IMR-90 (cell line): ENCODE measurements around the gene HAUS7.

Experiments
- CEBPB ChIP-seq: IDR thresholded peaks from 2 replicates; pipeline ENCODE4 v1.6.1; 2012; ENCODE audit warnings: low read depth, low read length, improper control_type of control experiment
- CHD1 ChIP-seq: IDR thresholded peaks from 2 replicates; pipeline ENCODE4 v1.6.1; 2012; ENCODE audit warnings: low read depth, low read length, improper control_type of control experiment
- MAZ ChIP-seq: IDR thresholded peaks from 2 replicates; pipeline ENCODE4 v1.6.1; 2012; ENCODE audit warnings: low read depth, mild to moderate bottlenecking, low read length, improper control_type of control experiment, moderate library complexity, borderline replicate concordance
- MXI1 ChIP-seq: IDR thresholded peaks from 2 replicates; pipeline ENCODE4 v1.6.1; 2012; ENCODE audit warnings: low read depth, mild to moderate bottlenecking, low read length, moderate library complexity, borderline replicate concordance
- POLR2A ChIP-seq: IDR thresholded peaks from 2 replicates; pipeline ENCODE4 v1.6.1; 2012; ENCODE audit warnings: mild to moderate bottlenecking, low read depth, low read length
- RCOR1 ChIP-seq: IDR thresholded peaks from 2 replicates; pipeline ENCODE4 v1.6.1; 2012; ENCODE audit warnings: mild to moderate bottlenecking, low read length, improper control_type of control experiment; ENCODE audit not compliant: insufficient replicate concordance
- RFX5 ChIP-seq: IDR thresholded peaks from 2 replicates; pipeline ENCODE4 v1.8.0; 2012; ENCODE audit warnings: low read depth, mild to moderate bottlenecking, low read length, moderate library complexity
- SMC3 ChIP-seq: fragments of 150-350 bp; IDR thresholded peaks from 2 replicates; pipeline ENCODE4 v1.6.1; 2016; ENCODE audit warnings: low read depth, mild to moderate bottlenecking, antibody characterized with exemption, low read length, moderate library complexity
- TF ChIP-seq, protein P1 (sequence below): conservative IDR thresholded peaks from 2 replicates; pipeline ENCODE4 v1.5.1; 2012; ENCODE audit warnings: mild to moderate bottlenecking, low read depth, low read length, improper control_type of control experiment
- TF ChIP-seq, protein P2 (sequence below): fragments of 150-350 bp; IDR thresholded peaks from 2 replicates; pipeline ENCODE4 v1.6.1; 2017; ENCODE audit warnings: mild to moderate bottlenecking, antibody characterized with exemption, low read length, low read depth

DNA sequence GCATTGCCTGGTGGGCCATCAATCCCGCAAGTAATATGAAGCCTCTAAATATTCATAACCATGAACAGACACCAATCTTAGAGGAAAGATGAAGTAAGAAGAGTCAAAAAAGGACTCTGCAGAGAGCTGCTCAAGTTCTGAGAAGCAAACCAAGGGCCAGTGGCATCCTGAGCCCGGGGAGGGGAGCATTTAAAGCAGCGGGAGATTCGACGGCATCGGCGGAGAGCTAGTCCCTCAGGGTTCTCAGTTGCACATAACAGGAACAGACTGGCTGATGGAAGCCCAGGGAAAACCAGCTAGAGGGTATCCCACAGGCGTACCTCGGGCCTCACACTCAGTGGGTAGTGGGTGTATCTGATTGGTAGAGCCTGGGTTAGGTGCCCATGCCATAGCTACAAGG is 64.4 kb downstream of the HAUS7 start:
- TF ChIP-seq CHD1 (no peak), CEBPB (no peak), POLR2A (no peak), RFX5 (no peak), MAZ (no peak), RCOR1 (no peak), MXI1 (no peak), SMC3 (no peak)
- TF ChIP-seq, protein P1, sequence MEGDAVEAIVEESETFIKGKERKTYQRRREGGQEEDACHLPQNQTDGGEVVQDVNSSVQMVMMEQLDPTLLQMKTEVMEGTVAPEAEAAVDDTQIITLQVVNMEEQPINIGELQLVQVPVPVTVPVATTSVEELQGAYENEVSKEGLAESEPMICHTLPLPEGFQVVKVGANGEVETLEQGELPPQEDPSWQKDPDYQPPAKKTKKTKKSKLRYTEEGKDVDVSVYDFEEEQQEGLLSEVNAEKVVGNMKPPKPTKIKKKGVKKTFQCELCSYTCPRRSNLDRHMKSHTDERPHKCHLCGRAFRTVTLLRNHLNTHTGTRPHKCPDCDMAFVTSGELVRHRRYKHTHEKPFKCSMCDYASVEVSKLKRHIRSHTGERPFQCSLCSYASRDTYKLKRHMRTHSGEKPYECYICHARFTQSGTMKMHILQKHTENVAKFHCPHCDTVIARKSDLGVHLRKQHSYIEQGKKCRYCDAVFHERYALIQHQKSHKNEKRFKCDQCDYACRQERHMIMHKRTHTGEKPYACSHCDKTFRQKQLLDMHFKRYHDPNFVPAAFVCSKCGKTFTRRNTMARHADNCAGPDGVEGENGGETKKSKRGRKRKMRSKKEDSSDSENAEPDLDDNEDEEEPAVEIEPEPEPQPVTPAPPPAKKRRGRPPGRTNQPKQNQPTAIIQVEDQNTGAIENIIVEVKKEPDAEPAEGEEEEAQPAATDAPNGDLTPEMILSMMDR: no peak
- TF ChIP-seq, protein P2, sequence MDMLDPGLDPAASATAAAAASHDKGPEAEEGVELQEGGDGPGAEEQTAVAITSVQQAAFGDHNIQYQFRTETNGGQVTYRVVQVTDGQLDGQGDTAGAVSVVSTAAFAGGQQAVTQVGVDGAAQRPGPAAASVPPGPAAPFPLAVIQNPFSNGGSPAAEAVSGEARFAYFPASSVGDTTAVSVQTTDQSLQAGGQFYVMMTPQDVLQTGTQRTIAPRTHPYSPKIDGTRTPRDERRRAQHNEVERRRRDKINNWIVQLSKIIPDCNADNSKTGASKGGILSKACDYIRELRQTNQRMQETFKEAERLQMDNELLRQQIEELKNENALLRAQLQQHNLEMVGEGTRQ: no peak
